Osteocyte (in vitro differentiated cells): ENCODE measurements around the gene DPYD. TPM values are rescaled to one million over a fixed set of nuclear protein-coding genes. Genes with fewer than 3 reads are reported as not detected.

Experiments
- DNase-seq: peaks from one replicate; pipeline ENCODE4 v3.0.0; 2021; ENCODE audit warnings: mixed read lengths; ENCODE audit not compliant: unreplicated experiment; ENCODE audit errors: extremely low spot score
- H3K27ac Mint-ChIP-seq: one replicate; pipeline ENCODE4 v1.8.0; 2021; ENCODE audit warnings: mild to moderate bottlenecking, mixed read lengths; ENCODE audit not compliant: unreplicated experiment
- H3K27me3 Mint-ChIP-seq: one replicate; pipeline ENCODE4 v1.8.0; 2021; ENCODE audit warnings: mixed read lengths; ENCODE audit not compliant: unreplicated experiment
- H3K36me3 Mint-ChIP-seq: one replicate; pipeline ENCODE4 v1.8.0; 2021; ENCODE audit warnings: mixed read lengths; ENCODE audit not compliant: unreplicated experiment
- H3K4me1 Mint-ChIP-seq: one replicate; pipeline ENCODE4 v1.8.0; 2021; ENCODE audit warnings: mixed read lengths; ENCODE audit not compliant: unreplicated experiment
- H3K4me3 Mint-ChIP-seq: one replicate; pipeline ENCODE4 v1.8.0; 2021; ENCODE audit warnings: mild to moderate bottlenecking, moderate library complexity, mixed read lengths; ENCODE audit not compliant: unreplicated experiment
- H3K9me3 Mint-ChIP-seq: one replicate; pipeline ENCODE4 v1.8.0; 2021; ENCODE audit warnings: mixed read lengths; ENCODE audit not compliant: unreplicated experiment
- total RNA-seq: library from RNA; stranded (reverse); gene quantifications from 2 replicates; pipeline ENCODE4 v1.2.1, GENCODE V29; 2021
- TF ChIP-seq, protein P1 (sequence below): fragments of 200-600 bp; sonication (generic); IDR thresholded peaks from 2 replicates; pipeline ENCODE4 v1.5.0; 2021; ENCODE audit warnings: antibody characterized with exemption, mild to moderate bottlenecking, moderate library complexity

DPYD gene
- total RNA-seq, 1 donor from 2014 or later, result 44.0 TPM

DNA sequence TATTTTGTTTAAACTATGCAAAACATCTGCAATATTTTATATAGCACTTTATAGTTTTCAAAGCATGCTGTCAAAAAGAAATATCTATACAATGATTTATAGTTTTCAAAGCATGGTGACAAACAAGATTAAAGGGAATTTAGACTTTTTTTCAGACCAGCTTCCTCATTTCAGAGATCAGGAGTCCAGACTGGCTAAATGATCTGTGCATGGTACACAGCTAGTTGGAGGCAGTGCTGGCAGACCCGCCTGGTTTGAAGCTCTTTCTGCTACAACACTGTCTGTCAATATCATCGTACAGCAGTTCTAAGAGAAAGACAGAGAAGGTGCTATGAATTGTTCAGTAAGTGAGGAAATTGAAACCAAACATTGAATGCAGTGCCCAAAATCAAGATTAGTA lies 720.2 kb downstream of the DPYD start:
- no peaks in the 10 kb centered on the region for H3K9me3 Mint-ChIP-seq

DNA sequence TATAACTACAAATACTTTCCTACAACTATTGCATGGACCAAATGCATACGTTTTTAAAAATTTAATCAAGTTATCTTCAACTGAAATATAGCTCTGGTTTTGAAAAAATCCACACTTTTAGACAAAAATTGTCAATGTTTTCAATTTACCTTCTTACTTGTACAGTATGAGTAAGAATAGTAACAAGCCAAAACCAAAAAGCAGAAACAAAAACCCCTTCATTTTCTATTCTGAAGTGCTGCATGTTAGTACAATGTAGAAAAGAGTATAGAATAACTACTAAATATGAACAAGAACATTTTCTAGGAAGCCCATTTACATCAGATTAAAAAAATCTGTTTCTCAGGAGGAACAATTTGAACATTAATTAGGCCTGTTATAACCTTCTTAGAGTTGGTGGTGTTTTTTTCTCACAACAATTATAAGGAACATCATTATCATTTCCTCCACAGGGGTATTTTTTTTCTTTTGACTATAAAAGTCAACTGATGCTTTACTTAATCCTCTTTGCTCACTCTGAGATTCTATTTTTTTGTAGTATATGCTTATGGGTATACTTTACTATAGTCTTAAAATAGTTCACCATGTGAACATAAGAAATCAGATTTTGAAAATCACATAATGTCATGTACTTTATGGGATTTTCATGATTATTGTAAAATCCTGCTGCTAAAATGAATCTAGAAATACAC lies 723.9 kb downstream of the DPYD start:
- no peak for DNase-seq
- no peaks in the 10 kb centered on the region for H3K9me3 Mint-ChIP-seq
- H3K36me3 Mint-ChIP-seq, result peaks cover 5% of the 10 kb centered on the region
- TF ChIP-seq, protein P1, sequence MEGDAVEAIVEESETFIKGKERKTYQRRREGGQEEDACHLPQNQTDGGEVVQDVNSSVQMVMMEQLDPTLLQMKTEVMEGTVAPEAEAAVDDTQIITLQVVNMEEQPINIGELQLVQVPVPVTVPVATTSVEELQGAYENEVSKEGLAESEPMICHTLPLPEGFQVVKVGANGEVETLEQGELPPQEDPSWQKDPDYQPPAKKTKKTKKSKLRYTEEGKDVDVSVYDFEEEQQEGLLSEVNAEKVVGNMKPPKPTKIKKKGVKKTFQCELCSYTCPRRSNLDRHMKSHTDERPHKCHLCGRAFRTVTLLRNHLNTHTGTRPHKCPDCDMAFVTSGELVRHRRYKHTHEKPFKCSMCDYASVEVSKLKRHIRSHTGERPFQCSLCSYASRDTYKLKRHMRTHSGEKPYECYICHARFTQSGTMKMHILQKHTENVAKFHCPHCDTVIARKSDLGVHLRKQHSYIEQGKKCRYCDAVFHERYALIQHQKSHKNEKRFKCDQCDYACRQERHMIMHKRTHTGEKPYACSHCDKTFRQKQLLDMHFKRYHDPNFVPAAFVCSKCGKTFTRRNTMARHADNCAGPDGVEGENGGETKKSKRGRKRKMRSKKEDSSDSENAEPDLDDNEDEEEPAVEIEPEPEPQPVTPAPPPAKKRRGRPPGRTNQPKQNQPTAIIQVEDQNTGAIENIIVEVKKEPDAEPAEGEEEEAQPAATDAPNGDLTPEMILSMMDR, result no peak
- H3K4me1 Mint-ChIP-seq, result peaks cover 23% of the 10 kb centered on the region
- H3K4me3 Mint-ChIP-seq, result no peak overlapping the region
- no peaks in the 10 kb centered on the region for H3K27me3 Mint-ChIP-seq
- H3K27ac Mint-ChIP-seq, result no peak overlapping the region

More for the DNA sequence above, 720.2 kb downstream of the DPYD start:
- H3K27ac Mint-ChIP-seq, result no peak overlapping the region
- no peak for DNase-seq
- H3K4me3 Mint-ChIP-seq, result no peak overlapping the region
- peaks cover 2% of the 10 kb centered on the region for H3K36me3 Mint-ChIP-seq
- H3K4me1 Mint-ChIP-seq, result peaks cover 6% of the 10 kb centered on the region
- TF ChIP-seq, protein P1, result no peak
- H3K27me3 Mint-ChIP-seq, result no peaks in the 10 kb centered on the region

DNA sequence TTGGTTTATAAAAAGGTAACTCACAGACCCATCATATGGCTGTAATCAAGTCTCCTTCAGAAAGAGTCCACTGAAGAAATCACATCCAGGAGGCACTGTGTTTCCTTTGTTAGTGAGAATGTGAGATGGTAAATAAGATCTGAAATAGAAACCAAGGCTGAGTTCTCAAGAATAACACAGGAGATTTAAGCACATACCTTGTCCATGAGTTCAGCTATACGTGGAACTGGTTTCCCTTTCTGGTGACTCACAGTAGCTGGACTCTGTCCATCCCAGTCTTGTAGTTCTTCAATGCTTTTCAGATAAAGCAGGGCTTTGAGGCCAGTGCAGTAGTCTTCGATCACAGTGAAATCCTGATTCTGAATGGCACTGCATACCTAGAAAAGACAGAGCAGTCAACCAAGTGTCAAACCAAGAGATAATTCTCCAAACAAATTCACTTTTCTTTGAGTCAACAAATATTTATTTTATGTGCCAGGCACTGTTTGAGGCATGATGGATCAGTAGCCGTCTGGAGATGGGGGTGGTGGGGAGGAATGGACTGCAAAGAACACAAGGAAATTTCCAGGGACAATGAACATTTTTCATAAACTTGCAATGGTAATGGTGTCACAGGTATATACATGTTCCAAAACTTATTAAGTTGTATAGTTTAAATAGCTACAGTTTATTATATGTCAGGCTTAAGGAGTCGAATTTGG lies 727.8 kb downstream of the DPYD start:
- H3K27ac Mint-ChIP-seq, result peak overlapping the region; percentile 61
- DNase-seq, result no peak
- H3K9me3 Mint-ChIP-seq, result no peaks in the 10 kb centered on the region
- TF ChIP-seq, protein P1, result peak; percentile 23
- peaks cover 8% of the 10 kb centered on the region for H3K36me3 Mint-ChIP-seq
- H3K27me3 Mint-ChIP-seq, result no peaks in the 10 kb centered on the region
- peaks cover 19% of the 10 kb centered on the region for H3K4me1 Mint-ChIP-seq
- no peak overlapping the region for H3K4me3 Mint-ChIP-seq

DNA sequence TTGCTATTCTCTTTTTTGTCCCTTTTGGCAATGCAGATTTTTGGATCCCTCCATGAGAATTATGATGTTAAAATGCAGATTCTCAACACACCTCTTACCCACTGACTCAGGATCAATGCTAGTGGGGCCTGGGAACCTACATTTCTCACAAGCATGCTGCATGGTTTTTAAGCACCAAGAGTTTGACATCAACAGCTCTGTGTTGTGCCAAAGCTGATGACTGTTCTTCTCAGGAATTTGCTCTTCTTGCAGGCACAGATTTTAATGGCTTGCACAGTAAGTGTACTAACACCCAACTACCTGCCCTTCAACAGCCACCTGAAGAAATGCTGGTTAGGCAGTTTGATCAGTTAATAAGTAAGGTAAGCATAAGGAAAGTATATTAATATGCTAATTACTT lies 730.5 kb downstream of the DPYD start:
- Mint-ChIP-seq H3K27me3 (no peaks in the 10 kb centered on the region), H3K36me3 (peaks cover 15% of the 10 kb centered on the region), H3K4me3 (no peak overlapping the region), H3K4me1 (peaks cover 19% of the 10 kb centered on the region), H3K9me3 (peaks cover 7% of the 10 kb centered on the region), H3K27ac (no peak overlapping the region)
- DNase-seq, result no peak
- TF ChIP-seq, protein P1, result no peak

DNA sequence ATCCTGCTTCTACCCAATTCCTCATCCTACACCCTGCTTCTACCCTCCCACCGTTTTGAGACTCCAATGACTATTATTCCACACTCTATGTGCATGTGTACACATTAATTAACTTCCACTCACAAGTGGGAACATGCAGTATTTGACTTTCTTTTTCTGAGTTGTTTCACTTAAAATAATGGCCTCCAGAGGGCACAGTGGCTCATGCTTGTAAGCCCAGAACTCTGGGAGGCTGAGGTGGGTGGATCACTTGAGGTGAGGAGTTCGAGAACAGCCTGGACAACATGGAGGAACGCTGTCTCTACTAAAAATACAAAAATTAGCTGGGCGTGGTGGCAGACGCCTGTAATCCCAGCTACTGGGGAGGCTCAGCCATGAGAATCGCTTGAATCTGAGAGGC lies 734.5 kb downstream of the DPYD start:
- no peak overlapping the region for H3K27ac Mint-ChIP-seq
- H3K9me3 Mint-ChIP-seq, result peaks cover 7% of the 10 kb centered on the region
- TF ChIP-seq, protein P1, result peak; percentile 25
- peaks cover 25% of the 10 kb centered on the region for H3K36me3 Mint-ChIP-seq
- no peaks in the 10 kb centered on the region for H3K27me3 Mint-ChIP-seq
- H3K4me1 Mint-ChIP-seq, result no peaks in the 10 kb centered on the region
- no peak for DNase-seq
- no peak overlapping the region for H3K4me3 Mint-ChIP-seq
